GM18502 (cell line): ENCODE data around the gene SLC66A1.
"Not testable (repeated sequence)": the region's sequence is repeated elsewhere in the genome, so short reads cannot be mapped to it uniquely, and the experiment has no call there.

Experiments used
- ATAC-seq: cut with Tn5 transposase; IDR thresholded peaks from one replicate; pipeline ENCODE4 v1.9.1; 2021; ENCODE audit warnings: mild to moderate bottlenecking; ENCODE audit not compliant: unreplicated experiment, poor library complexity

Gene SLC66A1

DNA sequence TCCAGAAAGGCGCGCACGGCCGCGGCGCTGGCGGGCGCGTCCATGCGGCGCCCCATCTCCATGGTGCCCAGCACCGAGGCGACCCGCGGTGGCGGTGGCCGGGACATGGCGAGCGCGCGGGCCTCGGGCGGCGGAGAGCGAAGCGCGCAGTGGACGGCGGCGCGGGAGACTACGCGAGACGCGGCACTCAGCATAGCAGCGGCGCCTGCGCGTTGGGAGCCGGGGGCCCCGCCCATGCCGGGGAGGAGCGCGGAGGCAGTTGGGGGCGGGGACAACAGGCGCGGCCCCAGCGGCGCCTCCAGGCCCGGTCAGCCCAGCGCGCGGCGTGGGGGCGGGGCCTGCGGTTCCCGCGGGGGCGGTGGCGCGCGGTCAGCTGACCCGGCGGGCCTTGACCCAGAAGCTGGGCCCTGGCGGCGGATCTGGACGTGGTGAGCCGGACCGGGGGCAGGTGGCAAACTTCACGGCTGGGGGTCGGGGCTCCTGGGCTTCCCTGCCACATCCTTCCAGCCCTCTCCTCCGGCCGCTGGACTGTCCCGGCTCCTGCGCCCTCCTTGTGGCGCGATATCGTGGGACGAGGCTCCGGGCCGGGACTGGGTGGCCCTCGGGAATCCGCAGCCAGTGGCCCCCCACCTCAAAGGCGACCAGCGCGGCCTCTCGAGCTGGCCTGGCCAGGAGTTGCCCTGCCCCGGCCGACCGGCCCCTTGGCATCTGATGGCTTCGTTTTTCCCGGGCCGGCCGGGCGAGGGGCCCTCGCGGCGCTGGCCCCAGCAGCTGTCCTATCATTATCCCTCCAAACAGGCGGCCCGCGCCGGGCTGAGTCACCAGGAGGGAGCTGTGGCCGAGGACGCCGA, at the start of gene SLC66A1, which contains the start of gene AKR7A2:
Gene SLC66A1 (plus strand): TSS at position 396 of the 851 bp plus-strand sequence. CDS start 5,352 bp downstream, outside the sequence.
Gene AKR7A2 (minus strand): TSS at position 214 of the 851 bp plus-strand sequence. CDS start 20 bp downstream, at position 194.
- ATAC-seq = peak; percentile 61

GRCh38 chr1:19262744-19263143, 49.4 kb upstream of the SLC66A1 start:
- no peak for ATAC-seq

DNA sequence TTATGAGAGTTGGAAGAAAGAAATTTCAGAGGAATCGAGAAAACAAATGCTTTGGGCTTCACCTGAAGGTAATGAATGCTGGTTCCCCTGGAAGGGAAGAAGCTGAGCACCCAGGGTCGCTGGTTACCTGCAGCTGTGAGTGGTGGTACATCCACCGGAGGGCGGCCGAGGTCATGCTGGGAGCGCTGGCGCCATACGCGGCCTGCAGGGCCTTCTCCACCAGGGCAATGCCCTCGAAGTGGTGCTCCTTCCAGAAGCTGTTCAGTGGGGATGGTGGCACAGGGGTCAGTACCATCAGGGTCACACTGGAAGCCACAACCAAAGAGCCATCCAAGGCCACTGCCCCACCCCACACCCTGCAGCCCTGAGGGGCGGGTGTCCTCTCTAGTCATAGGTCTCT, 43.7 kb upstream of the SLC66A1 start:
- no peak for ATAC-seq

DNA sequence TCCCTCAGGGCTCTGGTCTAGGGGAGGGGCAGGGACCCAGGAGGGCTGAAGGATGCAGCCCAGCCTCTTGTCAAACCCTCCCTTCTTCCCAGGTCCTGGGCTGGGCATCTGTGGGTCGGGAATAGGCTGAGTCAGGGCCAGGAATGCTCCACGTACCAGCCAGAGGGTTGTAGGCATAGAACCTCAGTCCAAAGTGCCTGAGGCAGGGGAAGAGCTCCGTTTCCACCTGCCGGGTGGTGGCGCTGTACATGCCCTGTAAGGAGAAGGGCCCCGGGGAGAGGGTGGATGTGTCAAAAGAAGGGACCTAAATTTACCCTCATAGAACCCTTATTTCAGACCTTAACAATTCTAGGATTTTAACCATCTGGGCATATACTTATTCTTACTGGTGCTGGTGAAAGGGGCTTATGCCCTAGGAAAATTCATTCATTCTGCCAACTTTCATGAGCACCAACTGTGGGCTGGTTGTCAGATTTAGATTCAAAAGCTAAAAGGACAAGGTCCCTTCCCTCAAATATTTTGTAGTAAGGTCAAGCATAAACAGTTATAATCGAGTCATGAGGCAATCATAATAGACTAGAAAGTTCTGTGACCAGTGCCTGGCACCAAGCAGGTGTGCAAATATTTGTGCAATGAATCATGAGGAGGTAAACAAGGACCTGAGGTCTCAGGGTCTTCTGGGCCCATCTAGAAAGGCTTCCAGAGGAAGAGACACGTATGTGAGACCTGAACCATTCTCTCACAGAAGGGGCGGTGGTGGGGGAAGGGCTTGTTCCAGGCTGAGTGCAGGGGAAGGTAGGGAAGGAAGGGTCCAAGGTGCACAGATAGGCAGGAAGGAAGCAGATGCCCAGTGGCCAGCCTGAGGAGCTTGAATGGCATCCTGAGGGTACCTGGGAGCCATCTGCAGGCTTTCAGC, 42.4 kb upstream of the SLC66A1 start:
- not testable (repeated sequence) for ATAC-seq

DNA sequence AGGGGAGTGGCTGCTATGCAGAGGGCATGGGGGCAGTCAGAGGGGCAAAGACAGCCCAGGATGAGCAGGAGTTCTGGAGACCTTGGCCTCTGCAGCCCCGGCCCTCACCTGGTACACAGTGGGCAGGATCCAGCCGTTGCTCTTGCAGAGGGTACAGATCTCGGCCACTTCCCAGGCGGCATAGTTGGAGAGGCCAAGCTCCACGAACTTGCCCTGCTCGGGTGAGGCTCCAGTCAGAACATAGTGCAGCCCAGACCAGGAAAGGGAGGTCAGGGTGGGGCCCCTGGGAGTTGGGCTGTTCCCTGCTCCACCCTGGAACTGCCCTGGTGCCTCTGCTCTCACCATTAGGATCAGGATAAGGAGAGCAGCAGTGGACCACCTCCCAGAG, 41.8 kb upstream of the SLC66A1 start:
- not testable (repeated sequence) for ATAC-seq

- ATAC-seq = no peak
These were observed 40.1 kb upstream of the SLC66A1 start for GRCh38 chr1:19272064-19272463.

GRCh38 chr1:19273106-19273843, 38.9 kb upstream of the SLC66A1 start:
- ATAC-seq = no peak

DNA sequence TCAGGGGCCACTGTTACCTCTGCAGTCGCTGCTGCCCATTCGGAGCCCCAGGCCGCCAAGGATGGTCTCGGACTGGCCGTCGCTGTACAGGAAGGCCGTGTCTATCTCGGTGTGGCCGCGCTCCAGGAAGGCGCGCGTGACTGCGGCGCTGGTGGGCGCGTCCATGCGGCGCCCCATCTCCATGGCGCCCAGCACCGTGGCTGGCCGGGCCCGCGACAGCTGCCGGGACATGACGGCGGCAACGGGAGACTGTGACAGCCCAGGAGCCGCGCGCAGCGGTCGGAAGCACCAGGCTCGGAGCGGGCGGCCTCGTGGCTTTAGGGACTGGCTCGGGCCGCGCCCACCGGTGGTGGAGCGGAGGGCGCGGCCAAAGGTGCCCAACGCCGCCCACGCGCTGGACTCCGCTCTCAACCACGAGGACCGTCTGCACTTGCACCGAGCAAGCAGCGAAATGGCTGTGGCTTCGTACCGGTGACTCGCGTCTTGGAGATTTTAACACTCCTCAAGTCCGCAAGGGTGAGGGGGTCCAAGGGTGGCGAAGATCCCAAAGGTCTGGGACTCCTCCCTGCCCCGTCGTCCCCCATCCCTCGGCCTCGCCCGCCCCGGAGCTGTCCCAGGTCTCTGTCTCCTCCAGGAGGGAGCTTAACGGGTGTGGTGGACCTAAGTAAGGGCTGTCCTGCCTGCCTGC, 38.1 kb upstream of the SLC66A1 start:
- ATAC-seq = not testable (repeated sequence)

DNA sequence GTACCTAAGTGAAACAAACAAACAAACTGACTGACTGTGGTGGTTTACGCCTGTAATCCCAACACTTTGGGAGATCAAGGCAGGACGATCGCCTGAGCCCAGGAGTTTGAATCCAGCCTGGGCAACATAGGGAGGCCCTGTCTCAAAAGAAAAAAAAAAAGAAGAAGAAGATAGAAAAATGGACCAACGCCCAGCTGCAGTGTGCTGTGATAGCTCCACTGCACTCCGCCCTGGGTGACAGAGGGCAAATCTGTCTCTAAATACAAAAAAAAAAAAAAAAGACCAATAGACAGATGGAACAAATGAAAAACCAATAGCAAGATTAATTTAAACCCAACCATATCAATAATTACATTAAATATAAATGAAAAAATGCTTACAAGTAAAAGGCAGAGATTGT, 37.5 kb upstream of the SLC66A1 start:
- no peak for ATAC-seq

GRCh38 chr1:19283891-19284290, 28.2 kb upstream of the SLC66A1 start:
- ATAC-seq = no peak

- no peak for ATAC-seq
These were observed 27.2 kb upstream of the SLC66A1 start for GRCh38 chr1:19284881-19285280.

DNA sequence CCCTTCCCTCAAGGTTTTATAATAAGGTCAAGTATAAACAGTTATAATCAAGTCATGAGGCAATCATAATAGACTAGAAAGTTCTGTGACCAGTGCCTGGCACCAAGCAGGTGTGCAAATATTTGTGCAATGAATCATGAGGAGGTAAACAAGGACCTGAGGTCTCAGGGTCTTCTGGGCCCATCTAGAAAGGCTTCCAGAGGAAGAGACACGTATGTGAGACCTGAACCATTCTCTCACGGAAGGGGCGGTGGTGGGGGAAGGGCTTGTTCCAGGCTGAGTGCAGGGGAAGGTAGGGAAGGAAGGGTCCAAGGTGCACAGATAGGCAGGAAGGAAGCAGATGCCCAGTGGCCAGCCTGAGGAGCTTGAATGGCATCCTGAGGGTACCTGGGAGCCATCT, 26.8 kb upstream of the SLC66A1 start:
- not testable (repeated sequence) for ATAC-seq

DNA sequence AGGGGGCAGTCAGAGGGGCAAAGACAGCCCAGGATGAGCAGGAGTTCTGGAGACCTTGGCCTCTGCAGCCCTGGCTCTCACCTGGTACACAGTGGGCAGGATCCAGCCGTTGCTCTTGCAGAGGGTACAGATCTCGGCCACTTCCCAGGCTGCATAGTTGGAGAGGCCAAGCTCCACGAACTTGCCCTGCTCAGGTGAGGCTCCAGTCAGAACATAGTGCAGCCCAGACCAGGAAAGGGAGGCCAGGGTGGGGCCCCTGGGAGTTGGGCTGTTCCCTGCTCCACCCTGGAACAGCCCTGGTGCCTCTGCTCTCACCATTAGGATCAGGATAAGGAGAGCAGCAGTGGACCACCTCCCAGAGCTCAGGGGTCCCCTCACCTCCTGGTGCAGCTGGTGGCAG, 26.3 kb upstream of the SLC66A1 start:
- ATAC-seq = not testable (repeated sequence)

DNA sequence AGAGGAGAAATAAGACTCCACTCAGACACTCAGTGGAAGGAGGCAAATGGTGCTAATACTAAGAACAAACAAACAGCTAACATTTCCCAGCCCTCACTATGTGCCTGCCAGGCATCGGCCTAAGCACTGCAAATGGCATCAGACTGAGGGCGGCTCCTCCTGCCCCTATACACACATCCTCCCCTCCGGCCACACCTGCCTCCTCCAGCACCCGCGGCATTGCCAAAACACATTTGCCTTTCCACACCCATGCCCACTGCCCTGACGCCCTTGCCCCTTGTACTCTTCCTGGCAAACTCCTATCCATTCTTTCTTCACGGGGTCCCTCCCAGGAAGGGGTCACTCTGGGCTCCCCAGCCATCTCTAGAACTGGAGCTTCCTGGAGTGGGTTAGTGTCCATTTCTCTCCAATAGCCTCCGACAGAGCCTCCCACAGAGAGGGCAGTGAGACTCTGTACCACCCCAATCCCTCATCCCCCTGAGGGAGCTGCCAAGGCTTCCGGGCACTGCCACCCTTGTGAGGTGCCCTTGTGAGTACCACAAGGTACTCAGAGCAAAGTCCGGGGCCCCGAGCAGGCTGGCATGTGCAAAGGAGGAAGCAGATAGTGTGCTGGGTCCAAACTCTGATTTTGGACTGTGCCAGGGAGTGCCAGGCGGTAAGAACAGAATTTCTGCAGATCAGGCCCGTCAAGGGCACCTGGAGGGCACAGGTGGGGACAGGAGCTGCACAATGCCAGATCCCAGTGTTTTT, 24.5 kb upstream of the SLC66A1 start:
- no peak for ATAC-seq

DNA sequence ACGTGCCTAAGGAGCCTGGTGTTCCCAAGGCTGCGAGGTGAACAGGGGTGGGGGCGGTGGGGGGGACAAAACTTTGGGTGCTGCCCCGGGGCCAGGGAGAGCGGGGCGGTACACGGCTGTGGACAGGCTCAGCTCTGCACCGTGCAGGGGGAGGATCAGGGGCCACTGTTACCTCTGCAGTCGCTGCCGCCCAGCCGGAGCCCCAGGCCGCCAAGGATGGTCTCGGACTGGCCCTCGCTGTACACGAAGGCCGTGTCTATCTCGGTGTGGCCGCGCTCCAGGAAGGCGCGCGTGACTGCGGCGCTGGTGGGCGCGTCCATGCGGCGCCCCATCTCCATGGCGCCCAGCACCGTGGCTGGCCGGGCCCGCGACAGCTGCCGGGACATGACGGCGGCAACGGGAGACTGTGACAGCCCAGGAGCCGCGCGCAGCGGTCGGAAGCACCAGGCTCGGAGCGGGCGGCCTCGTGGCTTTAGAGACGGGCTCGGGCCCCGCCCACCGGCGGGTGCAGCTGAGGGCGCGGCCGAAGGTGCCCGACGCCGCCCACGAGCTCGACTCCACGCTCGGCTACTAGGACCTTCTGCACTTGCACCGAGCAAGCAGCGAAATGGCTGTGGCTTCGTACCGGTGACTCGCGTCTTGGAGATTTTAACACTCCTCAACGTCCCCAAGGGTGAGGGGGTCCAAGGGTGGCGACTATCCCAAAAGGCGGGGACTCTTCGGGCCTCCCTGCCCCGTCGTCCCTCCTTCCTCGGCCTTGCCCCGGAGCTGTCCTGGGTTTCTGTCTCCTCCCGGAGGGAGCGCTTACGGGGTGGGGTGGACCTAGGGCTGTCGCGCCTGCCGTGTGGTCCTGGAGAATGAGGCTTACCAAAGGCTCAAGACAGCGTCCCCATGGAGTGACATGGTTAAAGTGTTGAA, 23.5 kb upstream of the SLC66A1 start, which contains the start of gene AKR7A3:
Gene AKR7A3 (minus strand): TSS at position 447 of the 918 bp plus-strand sequence. CDS start 61 bp downstream, at position 386.
- ATAC-seq = not testable (repeated sequence)

DNA sequence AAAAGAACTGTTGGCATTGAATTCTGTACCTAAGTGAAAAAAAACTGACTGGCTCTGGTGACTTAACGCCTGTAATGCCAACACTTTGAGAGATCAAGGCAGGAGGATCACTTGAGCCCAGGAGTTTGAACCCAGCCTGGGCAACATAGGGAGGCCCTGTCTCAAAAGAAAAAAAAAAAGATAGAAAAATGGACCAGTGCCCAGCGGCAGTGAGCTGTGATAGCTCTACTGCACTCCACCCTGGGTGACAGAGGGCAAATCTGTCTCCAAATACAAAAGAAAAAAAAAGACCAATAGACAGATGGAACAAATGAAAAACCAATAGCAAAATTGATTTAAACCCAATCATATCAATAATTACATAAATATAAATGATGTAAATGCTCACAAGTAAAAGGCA, 22.9 kb upstream of the SLC66A1 start:
- ATAC-seq = no peak

DNA sequence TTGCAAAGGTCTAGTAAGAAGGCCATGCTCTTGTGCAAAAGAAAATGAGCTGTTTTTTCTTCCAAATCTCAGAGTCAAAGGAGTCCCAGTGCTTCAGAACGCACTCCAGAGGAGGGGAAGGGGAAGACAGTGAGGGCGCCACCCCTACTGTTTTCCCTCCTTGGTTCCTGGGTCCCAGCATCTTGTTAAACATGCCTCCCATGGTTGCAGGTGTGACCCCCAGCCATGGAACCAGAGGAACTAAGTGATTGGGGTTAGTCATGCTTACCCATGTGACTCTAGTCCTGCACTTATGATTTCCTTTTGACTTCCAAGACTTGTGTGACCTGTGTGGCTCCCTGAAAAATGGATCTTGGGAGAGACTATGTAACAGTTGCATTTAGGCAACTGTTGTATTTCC, 17.5 kb upstream of the SLC66A1 start:
- no peak for ATAC-seq

- no peak for ATAC-seq
These were observed 11.9 kb upstream of the SLC66A1 start for GRCh38 chr1:19300211-19300610.
